Measurements from ENCODE around the gene AP2A2. TPM values are rescaled to one million over a fixed set of nuclear protein-coding genes. Genes with fewer than 3 reads are reported as not detected.

Gene AP2A2
- total and polyA plus RNA-seq, 2 of the 4 experiments (the other 2 are of a cell fraction), result 19.9 to 49.0 TPM

GRCh38 chr11:1060852-1061616, 135.4 kb downstream of the AP2A2 start:
- Histone ChIP-seq H2BK20ac (ENCODE audit: low read depth, low read length) (no peak overlapping the region), H2BK5ac (ENCODE audit: low read depth, low read length, poor library complexity, severe bottlenecking) (peak overlapping the region; percentile 71), H3K36me3 (ENCODE audit: control insufficient read depth, insufficient read depth, low read length) (no peaks in the 10 kb centered on the region), H3K4ac (ENCODE audit: low read depth, low read length) (peak overlapping the region; percentile 0; the same call in 1 of the 2 replicates), H3K9me1 (ENCODE audit: insufficient read depth, low read length) (no peaks in the 10 kb centered on the region), H3K9me3 (ENCODE audit: control insufficient read depth, insufficient read depth, low read length) (peaks cover 5% of the 10 kb centered on the region), H3K56ac (ENCODE audit: extremely low read depth, insufficient read depth, low read length) (no peak overlapping the region), H2AK5ac (ENCODE audit: low read depth, low read length) (no peak overlapping the region), H3K4me1 (ENCODE audit: control insufficient read depth, insufficient read depth, low read length) (peaks cover 12% of the 10 kb centered on the region), H4K8ac (ENCODE audit: low read depth in 2 of 2, low read length in 2 of 2) (peak overlapping the region in 1 of 2 experiments; percentile 19; a peak in 1 of 4 replicates), H4K5ac (ENCODE audit: low read depth, low read length) (no peak overlapping the region), H2BK120ac (ENCODE audit: low read depth, low read length) (peak overlapping the region; percentile 26; the same call in 1 of the 2 replicates), H3K9ac (ENCODE audit: low read depth, low read length) (no peak overlapping the region), H2AK9ac (replicated peaks; ENCODE audit: low read depth, low read length, poor library complexity) (no peak overlapping the region), H3K14ac (replicated peaks; ENCODE audit: low read depth, low read length) (no peak overlapping the region), H2AFZ (replicated peaks; ENCODE audit: low read length, poor library complexity) (peak overlapping the region; percentile 58), H3K79me1 (ENCODE audit: low read depth in 1 of 2, low read length in 2 of 2) (no peaks in the 10 kb centered on the region), H3K23ac (ENCODE audit: low read depth, low read length) (no peak overlapping the region), H3K27me3 (ENCODE audit: control insufficient read depth, insufficient read depth, low read length) (no peaks in the 10 kb centered on the region; the same call in 1 of the 2 replicates), H4K20me1 (ENCODE audit: insufficient read depth, low read length) (no peaks in the 10 kb centered on the region), H3K18ac (ENCODE audit: low read depth, low read length) (peak overlapping the region; percentile 56; the same call in 1 of the 2 replicates), H4K91ac (ENCODE audit: insufficient read depth, low read depth, low read length) (no peak overlapping the region), H2BK15ac (ENCODE audit: low read depth, low read length) (0 out of 3 replicates have a peak overlapping the region, but pooled peaks have one; percentile 56), H3K27ac (ENCODE audit: insufficient read depth, low read length) (no peak overlapping the region), H3K4me3 (ENCODE audit: insufficient read depth, low read depth, low read length) (no peak overlapping the region), H3K4me2 (ENCODE audit: low read depth, low read length) (peak overlapping the region; percentile 61; the same call in 1 of the 2 replicates)
- intact Hi-C loops (cut with micrococcal nuclease) (no loop called here), in situ Hi-C loops (cut with MboI; ENCODE audit: low sequenced_read_pairs) (no loop called here), dilution Hi-C loops (cut with HindIII; ENCODE audit: low sequenced_read_pairs, unreplicated experiment) (no loop called here)
- CTCF ChIA-PET, result no interaction called here
- no TSS peak for BruUV-seq (replicated peaks)
- 67% methylated on average over 10 of the region's 18 CpGs; no CpG with 5 or more reads in 1 of the 2 experiments for WGBS, 2 experiments (ENCODE audit: extremely low coverage in 2 of 2, insufficient read length in 1 of 2)
- peak; percentile 56 for DNase-seq
- POLR2A ChIA-PET (ENCODE audit: unreplicated experiment), result no interaction called here
- peak; percentile 65 for ATAC-seq (ENCODE audit: low read depth)
- no peak for TF ChIP-seq MXI1 (IDR thresholded peaks at IDR 0.05; ENCODE audit: borderline replicate concordance, low read depth, low read length)
- no peak for TF ChIP-seq SMC3 (IDR thresholded peaks at IDR 0.05; ENCODE audit: low read depth, low read length)
- no peak for TF ChIP-seq FOS (IDR thresholded peaks at IDR 0.05; ENCODE audit: low read depth, low read length)
- no peak for TF ChIP-seq CTCF (conservative IDR thresholded peaks at IDR 0.05; ENCODE audit: low read depth, low read length)
- no peak for TF ChIP-seq CHD1 (IDR thresholded peaks at IDR 0.05; ENCODE audit: low read depth, low read length)
- TF ChIP-seq POLR2A (IDR thresholded peaks at IDR 0.05; ENCODE audit: low read depth, low read length), result no peak
- no peak for TF ChIP-seq RAD21 (IDR thresholded peaks at IDR 0.05; ENCODE audit: low read length)
- TF ChIP-seq MAZ (IDR thresholded peaks at IDR 0.05; ENCODE audit: borderline replicate concordance, low read depth, low read length), result no peak
- TF ChIP-seq CEBPB (IDR thresholded peaks at IDR 0.05; ENCODE audit: low read depth, low read length), result no peak
- TF ChIP-seq NFE2L2 (IDR thresholded peaks at IDR 0.05; ENCODE audit: low read depth, low read length), result no peak
- TF ChIP-seq BHLHE40 (IDR thresholded peaks at IDR 0.05; ENCODE audit: low read depth, low read length), result no peak
- TF ChIP-seq RFX5 (IDR thresholded peaks at IDR 0.05; ENCODE audit: low read depth, low read length), result no peak
- TF ChIP-seq, protein P1, sequence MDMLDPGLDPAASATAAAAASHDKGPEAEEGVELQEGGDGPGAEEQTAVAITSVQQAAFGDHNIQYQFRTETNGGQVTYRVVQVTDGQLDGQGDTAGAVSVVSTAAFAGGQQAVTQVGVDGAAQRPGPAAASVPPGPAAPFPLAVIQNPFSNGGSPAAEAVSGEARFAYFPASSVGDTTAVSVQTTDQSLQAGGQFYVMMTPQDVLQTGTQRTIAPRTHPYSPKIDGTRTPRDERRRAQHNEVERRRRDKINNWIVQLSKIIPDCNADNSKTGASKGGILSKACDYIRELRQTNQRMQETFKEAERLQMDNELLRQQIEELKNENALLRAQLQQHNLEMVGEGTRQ (IDR thresholded peaks at IDR 0.05; ENCODE audit: low read depth, low read length), result no peak
- TF ChIP-seq RCOR1 (IDR thresholded peaks at IDR 0.05; ENCODE audit: insufficient replicate concordance, low read length), result no peak
- TF ChIP-seq, protein P2, sequence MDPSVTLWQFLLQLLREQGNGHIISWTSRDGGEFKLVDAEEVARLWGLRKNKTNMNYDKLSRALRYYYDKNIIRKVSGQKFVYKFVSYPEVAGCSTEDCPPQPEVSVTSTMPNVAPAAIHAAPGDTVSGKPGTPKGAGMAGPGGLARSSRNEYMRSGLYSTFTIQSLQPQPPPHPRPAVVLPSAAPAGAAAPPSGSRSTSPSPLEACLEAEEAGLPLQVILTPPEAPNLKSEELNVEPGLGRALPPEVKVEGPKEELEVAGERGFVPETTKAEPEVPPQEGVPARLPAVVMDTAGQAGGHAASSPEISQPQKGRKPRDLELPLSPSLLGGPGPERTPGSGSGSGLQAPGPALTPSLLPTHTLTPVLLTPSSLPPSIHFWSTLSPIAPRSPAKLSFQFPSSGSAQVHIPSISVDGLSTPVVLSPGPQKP (IDR thresholded peaks at IDR 0.05; ENCODE audit: borderline replicate concordance, low read depth, low read length), result no peak

Measured in IMR-90 (cell line).